Loucy (cell line): ENCODE data around the gene ACSBG1.

Source experiments
- H2AFZ ChIP-seq: fragments of 200-600 bp; sonication (generic); 2 replicates; pipeline ENCODE4 v1.6.0; 2016; ENCODE audit warnings: antibody characterized with exemption, mild to moderate bottlenecking, low read length, moderate library complexity
- H3F3A ChIP-seq: fragments of 200-600 bp; 2 replicates; pipeline ENCODE4 v1.6.0; 2016; ENCODE audit warnings: antibody characterized with exemption, low read depth, mild to moderate bottlenecking
- H3K27me3 ChIP-seq: fragments of 200-600 bp; sonication (generic); 2 replicates; pipeline ENCODE4 v1.6.1; 2014; ENCODE audit warnings: low read length, mild to moderate bottlenecking; ENCODE audit not compliant: insufficient read depth, poor library complexity, severe bottlenecking
- H3K36me3 ChIP-seq: fragments of 200-600 bp; sonication (generic); 2 replicates; pipeline ENCODE4 v1.6.1; 2016; ENCODE audit warnings: low read length; ENCODE audit not compliant: insufficient read depth
- H3K4me1 ChIP-seq: fragments of 200-600 bp; sonication (generic); 2 replicates; pipeline ENCODE4 v1.5.1; 2014; ENCODE audit warnings: low read length, mild to moderate bottlenecking; ENCODE audit not compliant: insufficient read depth, poor library complexity, severe bottlenecking
- H3K4me2 ChIP-seq: fragments of 200-600 bp; sonication (generic); 2 replicates; pipeline ENCODE4 v1.6.0; 2014; ENCODE audit warnings: antibody characterized with exemption, low read length, low read depth, mild to moderate bottlenecking; ENCODE audit not compliant: poor library complexity, severe bottlenecking
- H3K4me3 ChIP-seq: fragments of 200-600 bp; sonication (generic); 2 replicates; pipeline ENCODE4 v1.5.1; 2014; ENCODE audit warnings: low read length, mild to moderate bottlenecking, mixed read lengths; ENCODE audit not compliant: poor library complexity, severe bottlenecking
- H3K79me2 ChIP-seq: fragments of 200-600 bp; sonication (generic); 2 replicates; pipeline ENCODE4 v1.6.1; 2014; ENCODE audit warnings: low read length; ENCODE audit not compliant: insufficient read depth
- H3K9ac ChIP-seq: fragments of 200-600 bp; sonication (generic); 2 replicates; pipeline ENCODE4 v1.6.0; 2014; ENCODE audit warnings: mild to moderate bottlenecking, low read depth, low read length, moderate library complexity; ENCODE audit not compliant: poor library complexity, severe bottlenecking
- H3K9me2 ChIP-seq: fragments of 200-600 bp; sonication (generic); replicated peaks from 2 replicates; pipeline ENCODE4 v1.6.1; 2016; ENCODE audit warnings: low read depth, low read length, mixed read lengths
- H3K9me3 ChIP-seq: fragments of 200-600 bp; sonication (generic); 2 replicates; pipeline ENCODE4 v1.6.1; 2014; ENCODE audit warnings: mild to moderate bottlenecking, antibody characterized with exemption, low read length, low read depth; ENCODE audit not compliant: insufficient read depth
- H4K20me1 ChIP-seq: fragments of 200-600 bp; sonication (generic); 2 replicates; pipeline ENCODE4 v1.6.0; 2014; ENCODE audit warnings: antibody characterized with exemption, low read length, mild to moderate bottlenecking; ENCODE audit not compliant: insufficient read depth, poor library complexity, severe bottlenecking
- CTCF ChIP-seq: fragments of 200-600 bp; sonication (generic); conservative IDR thresholded peaks from 2 replicates; pipeline ENCODE4 v1.5.1; 2014; ENCODE audit warnings: mild to moderate bottlenecking, antibody characterized with exemption, low read length
- EZH2phosphoT487 ChIP-seq: fragments of 200-600 bp; IDR thresholded peaks from 2 replicates; pipeline ENCODE4 v1.6.1; 2018; ENCODE audit warnings: antibody characterized with exemption, mild to moderate bottlenecking, moderate library complexity, borderline replicate concordance

The ACSBG1 gene

GRCh38 chr15:78233496-78233895 lies 869 bp downstream of the ACSBG1 start:
- H3K4me3 ChIP-seq = no peak overlapping the region

GRCh38 chr15:78232951-78233350 lies 1.4 kb downstream of the ACSBG1 start:
- H3K4me1 ChIP-seq = no peaks in the 10 kb centered on the region
- H3K9me2 ChIP-seq = no peaks in the 10 kb centered on the region
- H3K9ac ChIP-seq = no peak overlapping the region
- H3K27me3 ChIP-seq = no peaks in the 10 kb centered on the region
- TF ChIP-seq EZH2phosphoT487 (no peak), CTCF (no peak)
- no peak overlapping the region for H2AFZ ChIP-seq
- no peaks in the 10 kb centered on the region for H3F3A ChIP-seq
- no peaks in the 10 kb centered on the region for H3K36me3 ChIP-seq
- no peaks in the 10 kb centered on the region for H4K20me1 ChIP-seq
- no peak overlapping the region for H3K4me3 ChIP-seq
- no peaks in the 10 kb centered on the region for H3K9me3 ChIP-seq
- no peaks in the 10 kb centered on the region for H3K79me2 ChIP-seq
- no peak overlapping the region for H3K4me2 ChIP-seq

More at GRCh38 chr15:78233496-78233895, 869 bp downstream of the ACSBG1 start:
- no peaks in the 10 kb centered on the region for H3K4me1 ChIP-seq
- no peaks in the 10 kb centered on the region for H3F3A ChIP-seq
- no peak for TF ChIP-seq CTCF
- no peak for TF ChIP-seq EZH2phosphoT487
- no peaks in the 10 kb centered on the region for H3K9me2 ChIP-seq
- H3K79me2 ChIP-seq = no peaks in the 10 kb centered on the region
- H3K36me3 ChIP-seq = no peaks in the 10 kb centered on the region
- no peak overlapping the region for H2AFZ ChIP-seq
- H3K27me3 ChIP-seq = no peaks in the 10 kb centered on the region
- no peak overlapping the region for H3K4me2 ChIP-seq
- H3K9ac ChIP-seq = no peak overlapping the region
- no peaks in the 10 kb centered on the region for H3K9me3 ChIP-seq
- H4K20me1 ChIP-seq = no peaks in the 10 kb centered on the region

GRCh38 chr15:78229431-78230406 lies 4.6 kb downstream of the ACSBG1 start:
- TF ChIP-seq CTCF = no peak
- TF ChIP-seq EZH2phosphoT487 = no peak
- H3K36me3 ChIP-seq = no peaks in the 10 kb centered on the region
- no peak overlapping the region for H3K9ac ChIP-seq
- H3K4me1 ChIP-seq = no peaks in the 10 kb centered on the region
- no peaks in the 10 kb centered on the region for H4K20me1 ChIP-seq
- H3K27me3 ChIP-seq = no peaks in the 10 kb centered on the region
- H3K4me2 ChIP-seq = no peak overlapping the region
- H3K9me3 ChIP-seq = no peaks in the 10 kb centered on the region
- no peak overlapping the region for H2AFZ ChIP-seq
- no peaks in the 10 kb centered on the region for H3K79me2 ChIP-seq
- no peak overlapping the region for H3K4me3 ChIP-seq
- no peaks in the 10 kb centered on the region for H3F3A ChIP-seq
- no peaks in the 10 kb centered on the region for H3K9me2 ChIP-seq
